GM18907 (cell line): ENCODE data around the gene NTN1.

Experiments
- ATAC-seq: cut with Tn5 transposase; IDR thresholded peaks from one replicate; pipeline ENCODE4 v1.9.1; 2021; ENCODE audit warnings: mild to moderate bottlenecking, moderate library complexity; ENCODE audit not compliant: unreplicated experiment

NTN1 gene

GRCh38 chr17:9187828-9188227 lies 166.5 kb downstream of the NTN1 start:
- ATAC-seq: no peak

- no peak for ATAC-seq
Measured at GRCh38 chr17:9188367-9188766, 167.1 kb downstream of the NTN1 start.

- ATAC-seq: no peak
Measured at GRCh38 chr17:9189870-9190269, 168.6 kb downstream of the NTN1 start.

GRCh38 chr17:9192010-9192409 lies 170.7 kb downstream of the NTN1 start:
- ATAC-seq: no peak

- ATAC-seq: no peak
Measured at GRCh38 chr17:9195411-9195810, 174.1 kb downstream of the NTN1 start.

GRCh38 chr17:9195961-9196670 lies 174.8 kb downstream of the NTN1 start:
- ATAC-seq: no peak

- ATAC-seq: no peak
Measured at GRCh38 chr17:9199571-9200551, 178.6 kb downstream of the NTN1 start.

- ATAC-seq: peak; percentile 78
Measured at GRCh38 chr17:9200699-9201359, 179.5 kb downstream of the NTN1 start.

GRCh38 chr17:9202532-9202931 lies 181.2 kb downstream of the NTN1 start:
- ATAC-seq: no peak

- no peak for ATAC-seq
Measured at GRCh38 chr17:9203771-9204425, 182.6 kb downstream of the NTN1 start.

- no peak for ATAC-seq
Measured at GRCh38 chr17:9204637-9205329, 183.5 kb downstream of the NTN1 start.

- ATAC-seq: no peak
Measured at GRCh38 chr17:9205520-9206409, 184.5 kb downstream of the NTN1 start.

- ATAC-seq: no peak
Measured at GRCh38 chr17:9206410-9206703, 185.0 kb downstream of the NTN1 start.

- no peak for ATAC-seq
Measured at GRCh38 chr17:9206741-9207332, 185.5 kb downstream of the NTN1 start.

- ATAC-seq: no peak
Measured at GRCh38 chr17:9208381-9209105, 187.2 kb downstream of the NTN1 start.

- no peak for ATAC-seq
Measured at GRCh38 chr17:9209347-9209746, 188.0 kb downstream of the NTN1 start.

GRCh38 chr17:9209781-9210370 lies 188.6 kb downstream of the NTN1 start:
- ATAC-seq: no peak

- no peak for ATAC-seq
Measured at GRCh38 chr17:9211133-9211765, 189.9 kb downstream of the NTN1 start.
